ENCODE measurements around the gene TRPV4.

TRPV4 gene

DNA sequence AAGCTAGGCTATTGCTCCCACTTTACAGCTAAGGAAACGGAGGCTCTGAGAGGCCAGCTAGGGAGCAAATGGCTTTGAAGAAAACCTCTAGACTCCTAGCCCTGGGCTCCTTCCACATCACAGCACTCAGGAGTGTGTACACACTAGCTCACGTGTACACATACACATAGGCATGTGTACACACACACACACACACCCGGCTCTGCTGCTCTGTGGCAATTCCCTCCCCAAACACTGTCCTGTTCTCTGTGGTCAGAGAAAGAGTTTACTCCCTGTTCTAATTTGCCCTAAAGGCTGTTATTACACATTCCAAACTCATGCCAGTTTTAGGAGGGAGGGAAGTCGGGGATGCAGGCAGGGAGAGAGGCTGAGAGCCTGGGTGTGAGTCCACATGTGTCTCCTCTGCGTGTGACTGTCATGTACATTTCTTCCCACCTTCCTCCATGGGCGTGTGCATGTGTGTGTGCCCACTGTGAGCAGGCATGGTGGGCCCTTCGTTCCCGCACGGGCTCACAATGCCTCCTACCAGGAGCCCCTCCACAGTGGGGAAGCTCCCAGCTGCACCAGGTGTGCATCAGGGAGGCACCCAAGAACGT, 14.2 kb downstream of the TRPV4 start:
- Histone ChIP-seq H3K4me3 (no peak overlapping the region), H3K9me3 (ENCODE audit: low read depth, low read length) (no peaks in the 10 kb centered on the region), H3K27ac (no peak overlapping the region), H3K9ac (ENCODE audit: insufficient read length) (no peak overlapping the region), H3K36me3 (ENCODE audit: insufficient read depth, low read length) (no peaks in the 10 kb centered on the region)
- DNase-seq (ENCODE audit: low read depth, low spot score), result no peak
- TF ChIP-seq FOXP2 (optimal IDR thresholded peaks at IDR 0.05; ENCODE audit: control extremely low read depth, extremely low read length, insufficient read depth), result no peak
- TF ChIP-seq EZH2 (IDR thresholded peaks at IDR 0.05), result no peak
- TF ChIP-seq POLR2AphosphoS5 (IDR thresholded peaks at IDR 0.05; ENCODE audit: borderline replicate concordance, low read depth, low read length), result no peak

DNA sequence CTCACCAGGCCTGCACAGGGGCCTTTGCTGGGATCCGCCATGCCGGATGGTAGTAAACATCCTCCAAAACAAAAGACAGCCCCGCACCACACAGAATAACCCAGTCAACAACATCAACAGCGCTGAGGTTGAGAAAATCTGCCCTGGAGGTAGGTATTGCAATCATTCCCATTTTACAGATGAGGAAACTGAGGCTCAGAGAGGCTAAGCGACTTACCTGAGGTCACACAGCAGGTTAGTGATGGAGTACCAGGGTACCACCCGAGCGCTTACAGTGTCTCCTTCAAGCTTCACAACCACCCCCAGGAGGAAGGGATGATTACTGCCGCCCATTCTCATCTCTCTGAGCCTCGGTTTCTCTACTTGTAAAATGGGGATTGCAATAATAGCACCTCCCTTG, 14.9 kb downstream of the TRPV4 start:
- no peak for DNase-seq (ENCODE audit: low read depth, low spot score)
- no peak for TF ChIP-seq POLR2AphosphoS5 (IDR thresholded peaks at IDR 0.05; ENCODE audit: borderline replicate concordance, low read depth, low read length)
- TF ChIP-seq EZH2 (IDR thresholded peaks at IDR 0.05), result no peak
- TF ChIP-seq FOXP2 (optimal IDR thresholded peaks at IDR 0.05; ENCODE audit: control extremely low read depth, extremely low read length, insufficient read depth), result no peak
- Histone ChIP-seq H3K36me3 (ENCODE audit: insufficient read depth, low read length) (no peaks in the 10 kb centered on the region), H3K9me3 (ENCODE audit: low read depth, low read length) (no peaks in the 10 kb centered on the region), H3K4me3 (no peak overlapping the region), H3K9ac (ENCODE audit: insufficient read length) (no peak overlapping the region), H3K27ac (no peak overlapping the region)

DNA sequence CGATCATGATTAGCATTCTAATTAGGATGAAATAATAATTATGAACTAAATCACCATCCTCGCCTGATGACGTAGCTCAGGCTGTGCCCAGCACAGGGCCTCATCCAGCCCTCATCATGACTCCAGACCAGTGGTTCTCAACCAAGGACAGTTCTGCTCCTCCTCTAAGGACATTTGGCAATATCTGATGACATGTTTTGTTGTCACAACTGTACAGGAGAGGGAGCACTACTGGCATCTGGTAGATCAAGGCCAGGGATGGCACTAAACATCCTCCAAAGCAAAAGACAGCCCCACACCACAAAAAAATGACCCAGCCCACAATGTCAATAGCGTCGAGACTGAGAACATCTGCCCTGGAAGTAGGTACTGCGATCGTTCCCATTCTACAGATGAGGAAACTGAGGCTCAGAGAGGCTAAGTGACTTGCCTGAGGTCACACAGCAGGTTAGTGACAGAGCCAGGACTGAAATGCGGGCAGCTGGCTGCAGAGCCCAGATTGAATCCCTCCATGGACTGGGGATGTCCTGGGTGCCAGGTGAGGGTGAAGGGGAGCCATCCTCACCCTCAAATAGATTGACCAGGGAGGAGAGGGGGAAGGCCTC, 15.5 kb downstream of the TRPV4 start:
- Histone ChIP-seq H3K27ac (no peak overlapping the region), H3K4me3 (no peak overlapping the region), H3K9me3 (ENCODE audit: low read depth, low read length) (no peaks in the 10 kb centered on the region), H3K9ac (ENCODE audit: insufficient read length) (no peak overlapping the region), H3K36me3 (ENCODE audit: insufficient read depth, low read length) (no peaks in the 10 kb centered on the region)
- no peak for DNase-seq (ENCODE audit: low read depth, low spot score)
- TF ChIP-seq EZH2 (IDR thresholded peaks at IDR 0.05) (no peak), POLR2AphosphoS5 (IDR thresholded peaks at IDR 0.05; ENCODE audit: borderline replicate concordance, low read depth, low read length) (no peak), FOXP2 (optimal IDR thresholded peaks at IDR 0.05; ENCODE audit: control extremely low read depth, extremely low read length, insufficient read depth) (no peak)

DNA sequence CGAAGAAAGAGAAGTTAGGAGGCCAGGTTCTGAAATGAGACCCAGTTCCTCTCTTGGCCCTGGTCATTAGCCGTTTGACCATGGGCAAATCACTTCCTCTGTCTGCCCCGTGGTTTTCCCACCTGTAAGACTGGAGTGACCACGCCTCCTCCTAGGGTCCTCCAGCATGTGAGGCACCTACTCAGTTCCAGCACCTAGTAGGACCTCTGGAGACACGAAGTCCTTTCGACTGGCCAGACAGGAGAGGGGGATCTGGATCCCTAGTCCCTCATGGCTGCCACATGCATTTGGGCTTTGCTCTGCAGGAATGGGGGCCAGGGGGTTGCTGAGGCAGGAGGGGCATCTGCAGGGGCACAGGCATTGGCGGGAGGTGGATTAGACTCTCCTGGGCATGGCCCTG, 16.3 kb downstream of the TRPV4 start:
- no peaks in the 10 kb centered on the region for H3K9me3 ChIP-seq (ENCODE audit: low read depth, low read length)
- TF ChIP-seq EZH2 (IDR thresholded peaks at IDR 0.05) (no peak), POLR2AphosphoS5 (IDR thresholded peaks at IDR 0.05; ENCODE audit: borderline replicate concordance, low read depth, low read length) (no peak), FOXP2 (optimal IDR thresholded peaks at IDR 0.05; ENCODE audit: control extremely low read depth, extremely low read length, insufficient read depth) (no peak)
- H3K4me3 ChIP-seq, result no peak overlapping the region
- no peak for DNase-seq (ENCODE audit: low read depth, low spot score)
- H3K9ac ChIP-seq (ENCODE audit: insufficient read length), result no peak overlapping the region
- H3K36me3 ChIP-seq (ENCODE audit: insufficient read depth, low read length), result no peaks in the 10 kb centered on the region
- H3K27ac ChIP-seq, result no peak overlapping the region

DNA sequence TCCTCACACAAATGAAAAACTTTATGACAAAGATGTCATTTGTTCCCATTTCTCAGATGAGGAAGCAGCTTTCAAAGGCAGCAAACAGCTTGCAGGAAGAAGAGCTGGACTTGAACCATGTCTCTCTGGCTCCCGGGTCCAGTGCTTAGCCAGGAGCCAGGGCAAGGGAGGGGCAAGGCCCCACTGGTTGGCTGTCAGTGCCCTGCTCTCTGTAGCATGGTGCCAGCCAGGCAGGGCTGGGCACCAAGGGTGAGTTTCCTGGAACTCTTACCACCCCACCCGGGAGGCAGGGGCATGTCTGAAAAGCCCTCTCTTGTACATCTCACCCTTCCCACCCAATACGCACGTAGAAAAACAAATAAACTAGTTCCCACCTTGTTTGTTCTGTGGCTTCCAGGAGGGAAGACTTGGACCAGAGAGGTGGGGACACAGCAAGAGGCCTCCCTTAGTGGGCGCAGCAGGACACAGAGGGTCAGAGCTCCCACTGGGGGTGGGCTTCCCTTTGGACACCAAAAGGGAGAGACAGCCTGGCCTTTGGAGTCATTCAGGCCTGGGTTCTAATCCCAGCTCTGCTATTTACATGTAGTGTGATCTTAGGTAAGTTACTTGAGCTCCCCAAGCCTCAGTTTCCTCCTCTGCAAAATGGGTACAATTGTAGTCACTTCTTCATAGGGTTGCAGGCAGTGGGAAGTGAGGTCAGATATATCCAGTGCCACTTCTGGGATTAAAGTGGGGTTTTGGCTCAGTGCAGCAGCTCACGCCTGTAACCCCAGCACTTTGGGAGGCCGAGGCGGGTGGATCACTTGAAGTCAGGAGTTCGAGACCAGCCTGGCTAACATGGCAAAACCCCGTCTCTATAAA, 17.2 kb downstream of the TRPV4 start:
- DNase-seq (ENCODE audit: low read depth, low spot score), result no peak
- no peaks in the 10 kb centered on the region for H3K36me3 ChIP-seq (ENCODE audit: insufficient read depth, low read length)
- TF ChIP-seq POLR2AphosphoS5 (IDR thresholded peaks at IDR 0.05; ENCODE audit: borderline replicate concordance, low read depth, low read length) (no peak), EZH2 (IDR thresholded peaks at IDR 0.05) (no peak)
- no peaks in the 10 kb centered on the region for H3K9me3 ChIP-seq (ENCODE audit: low read depth, low read length)
- H3K4me3 ChIP-seq, result no peak overlapping the region
- H3K27ac ChIP-seq, result no peak overlapping the region
- no peak overlapping the region for H3K9ac ChIP-seq (ENCODE audit: insufficient read length)

DNA sequence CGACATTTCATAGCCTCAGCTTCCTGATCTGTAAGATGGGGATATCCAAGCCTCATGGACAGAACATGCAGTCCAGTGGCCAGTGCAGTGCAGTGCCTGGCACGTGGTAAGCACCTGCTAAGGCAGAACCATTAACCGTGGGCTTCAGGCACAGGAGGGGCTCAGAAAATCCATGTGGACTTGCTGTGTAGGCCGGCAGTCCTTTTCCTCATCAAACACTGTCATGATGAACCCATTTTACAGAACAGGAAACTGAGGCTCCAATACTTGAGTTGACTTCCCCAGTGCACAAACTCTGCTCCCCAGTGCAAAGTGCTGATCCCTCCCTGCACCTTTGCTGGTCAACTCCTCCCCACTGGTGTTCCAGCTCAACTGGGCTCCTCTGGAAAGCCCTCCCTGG, 18.0 kb downstream of the TRPV4 start:
- Histone ChIP-seq H3K9ac (ENCODE audit: insufficient read length) (no peak overlapping the region), H3K36me3 (ENCODE audit: insufficient read depth, low read length) (no peaks in the 10 kb centered on the region), H3K4me3 (no peak overlapping the region), H3K9me3 (ENCODE audit: low read depth, low read length) (no peaks in the 10 kb centered on the region), H3K27ac (no peak overlapping the region)
- no peak for DNase-seq (ENCODE audit: low read depth, low spot score)
- TF ChIP-seq FOXP2 (optimal IDR thresholded peaks at IDR 0.05; ENCODE audit: control extremely low read depth, extremely low read length, insufficient read depth) (no peak), POLR2AphosphoS5 (IDR thresholded peaks at IDR 0.05; ENCODE audit: borderline replicate concordance, low read depth, low read length) (no peak), EZH2 (IDR thresholded peaks at IDR 0.05) (no peak)

DNA sequence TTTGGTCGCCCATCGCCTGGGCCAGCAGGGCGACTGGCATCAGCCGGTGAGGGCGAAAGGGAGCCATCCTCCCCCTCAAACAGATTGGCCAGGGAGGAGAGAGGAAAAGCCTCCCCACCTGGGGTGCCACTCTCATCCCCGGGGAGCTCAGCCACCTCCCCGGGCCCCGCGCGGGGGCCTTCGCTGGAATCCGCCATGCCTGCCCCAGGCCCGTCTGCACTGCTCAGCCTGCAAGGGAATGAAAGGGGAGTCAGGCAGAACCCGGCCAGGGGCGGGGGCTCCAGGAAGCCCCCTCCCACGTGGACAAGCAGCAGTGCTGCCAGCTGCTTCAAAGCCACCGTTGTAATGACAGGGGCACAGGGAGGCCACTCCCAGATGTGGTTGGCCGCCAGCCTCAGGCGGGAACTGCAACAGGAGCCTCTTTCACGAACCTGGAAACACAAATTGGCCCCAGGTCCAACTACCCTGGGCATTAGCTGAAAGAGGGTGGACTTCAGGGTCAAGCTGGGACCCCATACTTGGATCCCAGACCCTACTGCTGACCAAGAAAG, 18.5 kb downstream of the TRPV4 start:
- H3K27ac ChIP-seq, result no peak overlapping the region
- H3K36me3 ChIP-seq (ENCODE audit: insufficient read depth, low read length), result no peaks in the 10 kb centered on the region
- no peak overlapping the region for H3K9ac ChIP-seq (ENCODE audit: insufficient read length)
- H3K4me3 ChIP-seq, result no peak overlapping the region
- TF ChIP-seq POLR2AphosphoS5 (IDR thresholded peaks at IDR 0.05; ENCODE audit: borderline replicate concordance, low read depth, low read length) (no peak), EZH2 (IDR thresholded peaks at IDR 0.05) (no peak), FOXP2 (optimal IDR thresholded peaks at IDR 0.05; ENCODE audit: control extremely low read depth, extremely low read length, insufficient read depth) (no peak)
- H3K9me3 ChIP-seq (ENCODE audit: low read depth, low read length), result no peaks in the 10 kb centered on the region
- DNase-seq (ENCODE audit: low read depth, low spot score), result no peak

DNA sequence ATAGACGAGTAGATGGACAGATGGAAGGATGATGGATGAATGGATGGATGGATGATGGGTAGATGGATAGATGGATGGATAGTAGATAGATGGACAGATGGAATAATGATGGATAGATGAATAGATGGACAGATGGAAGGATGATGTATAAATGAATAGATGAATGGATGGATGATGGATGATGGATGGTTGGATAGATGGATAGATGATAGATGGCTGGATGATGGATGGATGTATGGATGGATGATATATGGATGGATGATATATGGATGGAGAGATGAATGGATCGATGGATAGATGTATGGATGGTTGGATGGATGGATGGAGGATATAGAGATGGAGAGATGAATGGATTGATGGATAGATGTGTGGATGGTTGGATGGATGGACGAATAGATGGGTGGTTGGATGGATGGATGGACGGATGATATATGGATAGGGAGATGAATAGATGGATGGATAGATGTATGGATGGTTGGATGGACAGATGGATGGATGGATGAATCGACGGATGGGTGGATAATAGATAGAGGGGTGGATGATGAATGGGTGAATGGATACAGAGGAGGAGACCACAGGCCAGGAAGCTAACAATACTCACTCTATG, 19.3 kb downstream of the TRPV4 start:
- no peak overlapping the region for H3K27ac ChIP-seq
- H3K4me3 ChIP-seq, result no peak overlapping the region
- no peak overlapping the region for H3K9ac ChIP-seq (ENCODE audit: insufficient read length)
- H3K36me3 ChIP-seq (ENCODE audit: insufficient read depth, low read length), result no peaks in the 10 kb centered on the region
- no peak for DNase-seq (ENCODE audit: low read depth, low spot score)
- no peak for TF ChIP-seq FOXP2 (optimal IDR thresholded peaks at IDR 0.05; ENCODE audit: control extremely low read depth, extremely low read length, insufficient read depth)
- no peak for TF ChIP-seq EZH2 (IDR thresholded peaks at IDR 0.05)
- no peak for TF ChIP-seq POLR2AphosphoS5 (IDR thresholded peaks at IDR 0.05; ENCODE audit: borderline replicate concordance, low read depth, low read length)
- H3K9me3 ChIP-seq (ENCODE audit: low read depth, low read length), result no peaks in the 10 kb centered on the region

Measured in SK-N-MC (cell line).